GM12878 (cell line): ENCODE data around the gene NDST3. TPM values are rescaled to one million over a fixed set of nuclear protein-coding genes. Genes with fewer than 3 reads are reported as not detected.

ENCODE experiments used
- CUX1 ChIP-seq: IDR thresholded peaks from 2 replicates; pipeline ENCODE4 v1.6.1; 2012; ENCODE audit warnings: improper control_type of control experiment, low read depth, low read length; ENCODE audit not compliant: insufficient replicate concordance
- SMARCA5 ChIP-seq: fragments of 450-650 bp; IDR thresholded peaks from 2 replicates; pipeline ENCODE4 v1.6.1; 2017; ENCODE audit warnings: mild to moderate bottlenecking
- SRF ChIP-seq, 2 experiments: IDR thresholded peaks; 2 replicates each; pipeline ENCODE4 v1.6.1; 2011; ENCODE audit warnings: low read depth in 2 of 2, low read length in 2 of 2, mild to moderate bottlenecking in 1 of 2, moderate library complexity in 1 of 2
- ZBTB40 ChIP-seq: fragments of 450-650 bp; IDR thresholded peaks from 2 replicates; pipeline ENCODE4 v1.6.1; 2016; ENCODE audit warnings: mild to moderate bottlenecking, moderate library complexity, borderline replicate concordance
- polyA plus RNA-seq, 11 experiments: library from polyadenylated mRNA; depleted of rRNA in 4 of 11; unstranded in 6 of 11; stranded (reverse) in 5 of 11; fragments of >200 nt; fragmentation: Nextera tagmentation in 4 of 11; fragmentation: Illumina TruSeq in 1 of 11; extraction: Ambion mirVana in 4 of 11; extraction: Trizol in 1 of 11; gene quantifications; 1 replicate in 1 of 11; 2 replicates in 10 of 11; pipeline versions ENCODE4 v1.2.1 to v1.2.3, GENCODE V29; 2011 to 2016; ENCODE audit warnings: inconsistent platforms in 2 of 11, missing spikeins in 2 of 11, low read depth in 1 of 11
- total RNA-seq, 4 experiments: library from RNA; depleted of rRNA in 3 of 4; stranded (reverse); fragments of >200 nt in 3 of 4; fragmentation: Illumina TruSeq in 1 of 4; extraction: Trizol in 1 of 4; gene quantifications; 2 replicates each; pipeline versions ENCODE4 v1.2.1 to v1.2.3, GENCODE V29; 2013 to 2021

The NDST3 gene
- total and polyA plus RNA-seq, 10 of the 15 experiments (the other 5 are each of a cell fraction or from before 2014, with no cell fraction given) = 0.03 TPM; not detected in 8

- TF ChIP-seq ZBTB40 (no peak), CUX1 (no peak), SMARCA5 (no peak), SRF (IDR thresholded peaks at IDR 0.05; ENCODE audit: low read depth in 2 of 2, low read length in 2 of 2) (no peak)
Measured at GRCh38 chr4:118059397-118059796, 25.1 kb downstream of the NDST3 start (continued).
